Measurements from ENCODE around the gene AJAP1. TPM values are rescaled to one million over a fixed set of nuclear protein-coding genes. Genes with fewer than 3 reads are reported as not detected.
"Not testable (repeated sequence)": the region's sequence is repeated elsewhere in the genome, so short reads cannot be mapped to it uniquely, and the experiment has no call there.

Gene AJAP1
- not detected in 2 replicates for total RNA-seq (2014; rRNA removed; shearing (Covaris generic))

- no peak for DNase-seq (ENCODE audit: low read depth in 1 of 2, low spot score in 2 of 2)
- no peak within 1 kb of the TSS for H3K27ac ChIP-seq
- H3K4me3 ChIP-seq: no peak within 1 kb of the TSS
- H3K36me3 ChIP-seq: no peaks in the 10 kb centered on the region
- H3K4me1 ChIP-seq (replicated peaks): no peaks in the 10 kb centered on the region
- no peaks in the 10 kb centered on the region for H3K9me3 ChIP-seq (replicated peaks)
- no peaks in the 10 kb centered on the region for H3K27me3 ChIP-seq (replicated peaks)
Observed at GRCh38 chr1:4653796-4654725, at the start of gene AJAP1. Gene AJAP1, plus strand, starts transcription at chr1:4654609. Its CDS starts 817 bp downstream, at chr1:4655426.

- H3K9me3 ChIP-seq (replicated peaks): peaks cover 14% of the 10 kb centered on the region; the same call in 1 of the 2 replicates
- no peak overlapping the region for H3K4me3 ChIP-seq
- H3K36me3 ChIP-seq: no peaks in the 10 kb centered on the region
Observed at GRCh38 chr1:4605158-4605557, 49.3 kb upstream of the AJAP1 start.

GRCh38 chr1:4611563-4612341 is 42.7 kb upstream of the AJAP1 start:
- H3K27ac ChIP-seq: no peak overlapping the region
- H3K9me3 ChIP-seq (replicated peaks): peaks cover 28% of the 10 kb centered on the region; the same call in 1 of the 2 replicates

More at GRCh38 chr1:4605158-4605557, 49.3 kb upstream of the AJAP1 start:
- H3K27ac ChIP-seq: no peak overlapping the region
- no peaks in the 10 kb centered on the region for H3K27me3 ChIP-seq (replicated peaks)
- H3K4me1 ChIP-seq (replicated peaks): no peaks in the 10 kb centered on the region
- DNase-seq (ENCODE audit: low read depth in 1 of 2, low spot score in 2 of 2): no peak

GRCh38 chr1:4612991-4613390 is 41.4 kb upstream of the AJAP1 start:
- Histone ChIP-seq H3K27me3 (replicated peaks) (no peaks in the 10 kb centered on the region), H3K27ac (no peak overlapping the region), H3K9me3 (replicated peaks) (peaks cover 25% of the 10 kb centered on the region; the same call in 1 of the 2 replicates), H3K4me1 (replicated peaks) (no peaks in the 10 kb centered on the region), H3K36me3 (no peaks in the 10 kb centered on the region), H3K4me3 (no peak overlapping the region)
- DNase-seq (ENCODE audit: low read depth in 1 of 2, low spot score in 2 of 2): no peak

More at GRCh38 chr1:4611563-4612341, 42.7 kb upstream of the AJAP1 start:
- DNase-seq (ENCODE audit: low read depth in 1 of 2, low spot score in 2 of 2): no peak
- no peaks in the 10 kb centered on the region for H3K4me1 ChIP-seq (replicated peaks)
- H3K4me3 ChIP-seq: no peak overlapping the region
- H3K27me3 ChIP-seq (replicated peaks): no peaks in the 10 kb centered on the region
- no peaks in the 10 kb centered on the region for H3K36me3 ChIP-seq

- Histone ChIP-seq H3K36me3 (no peaks in the 10 kb centered on the region), H3K4me1 (replicated peaks) (no peaks in the 10 kb centered on the region), H3K27me3 (replicated peaks) (no peaks in the 10 kb centered on the region), H3K9me3 (replicated peaks) (peaks cover 25% of the 10 kb centered on the region; the same call in 1 of the 2 replicates), H3K27ac (no peak overlapping the region), H3K4me3 (no peak overlapping the region)
- no peak for DNase-seq (ENCODE audit: low read depth in 1 of 2, low spot score in 2 of 2)
Observed at GRCh38 chr1:4613606-4614370, 40.6 kb upstream of the AJAP1 start.

GRCh38 chr1:4614371-4615137 is 39.9 kb upstream of the AJAP1 start:
- peaks cover 23% of the 10 kb centered on the region; the same call in 1 of the 2 replicates for H3K9me3 ChIP-seq (replicated peaks)
- no peaks in the 10 kb centered on the region for H3K36me3 ChIP-seq
- no peak overlapping the region for H3K4me3 ChIP-seq
- no peak for DNase-seq (ENCODE audit: low read depth in 1 of 2, low spot score in 2 of 2)
- no peaks in the 10 kb centered on the region for H3K4me1 ChIP-seq (replicated peaks)
- no peaks in the 10 kb centered on the region for H3K27me3 ChIP-seq (replicated peaks)
- no peak overlapping the region for H3K27ac ChIP-seq

- Histone ChIP-seq H3K27me3 (replicated peaks) (no peaks in the 10 kb centered on the region), H3K9me3 (replicated peaks) (peaks cover 23% of the 10 kb centered on the region; the same call in 1 of the 2 replicates), H3K4me3 (no peak overlapping the region), H3K36me3 (no peaks in the 10 kb centered on the region), H3K27ac (no peak overlapping the region), H3K4me1 (replicated peaks) (no peaks in the 10 kb centered on the region)
- no peak for DNase-seq (ENCODE audit: low read depth in 1 of 2, low spot score in 2 of 2)
Observed at GRCh38 chr1:4615138-4615470, 39.3 kb upstream of the AJAP1 start.

GRCh38 chr1:4615501-4615900 is 38.9 kb upstream of the AJAP1 start:
- H3K36me3 ChIP-seq: no peaks in the 10 kb centered on the region
- H3K27me3 ChIP-seq (replicated peaks): no peaks in the 10 kb centered on the region
- no peak overlapping the region for H3K27ac ChIP-seq
- H3K4me1 ChIP-seq (replicated peaks): no peaks in the 10 kb centered on the region
- DNase-seq (ENCODE audit: low read depth in 1 of 2, low spot score in 2 of 2): no peak
- H3K9me3 ChIP-seq (replicated peaks): peaks cover 19% of the 10 kb centered on the region; the same call in 1 of the 2 replicates
- no peak overlapping the region for H3K4me3 ChIP-seq

GRCh38 chr1:4616831-4617465 is 37.5 kb upstream of the AJAP1 start:
- no peak for DNase-seq (ENCODE audit: low read depth in 1 of 2, low spot score in 2 of 2)
- Histone ChIP-seq H3K9me3 (replicated peaks) (peaks cover 15% of the 10 kb centered on the region), H3K27me3 (replicated peaks) (no peaks in the 10 kb centered on the region), H3K4me1 (replicated peaks) (no peaks in the 10 kb centered on the region), H3K4me3 (no peak overlapping the region), H3K27ac (no peak overlapping the region), H3K36me3 (no peaks in the 10 kb centered on the region)

GRCh38 chr1:4617506-4617905 is 36.9 kb upstream of the AJAP1 start:
- Histone ChIP-seq H3K4me1 (replicated peaks) (no peaks in the 10 kb centered on the region), H3K27me3 (replicated peaks) (no peaks in the 10 kb centered on the region), H3K36me3 (no peaks in the 10 kb centered on the region), H3K9me3 (replicated peaks) (peaks cover 16% of the 10 kb centered on the region), H3K27ac (no peak overlapping the region), H3K4me3 (no peak overlapping the region)
- no peak for DNase-seq (ENCODE audit: low read depth in 1 of 2, low spot score in 2 of 2)

- not testable (repeated sequence) for H3K27ac ChIP-seq; H3K36me3 ChIP-seq; H3K4me1 ChIP-seq (replicated peaks); H3K4me3 ChIP-seq; DNase-seq (ENCODE audit: low read depth in 1 of 2, low spot score in 2 of 2); H3K27me3 ChIP-seq (replicated peaks)
- peaks cover 11% of the 10 kb centered on the region for H3K9me3 ChIP-seq (replicated peaks)
Observed at GRCh38 chr1:4618827-4619226, 35.6 kb upstream of the AJAP1 start.

GRCh38 chr1:4621646-4622045 is 32.8 kb upstream of the AJAP1 start:
- Histone ChIP-seq H3K9me3 (replicated peaks) (peaks cover 17% of the 10 kb centered on the region), H3K36me3 (no peaks in the 10 kb centered on the region), H3K27ac (no peak overlapping the region), H3K27me3 (replicated peaks) (no peaks in the 10 kb centered on the region), H3K4me3 (no peak overlapping the region), H3K4me1 (replicated peaks) (no peaks in the 10 kb centered on the region)
- no peak for DNase-seq (ENCODE audit: low read depth in 1 of 2, low spot score in 2 of 2)
